HG02981 (cell line): ENCODE results near the gene KLHDC1.
"Not testable (repeated sequence)": the region's sequence is repeated elsewhere in the genome, so short reads cannot be mapped to it uniquely, and the experiment has no call there.

Source experiments
- ATAC-seq: cut with Tn5 transposase; IDR thresholded peaks from one replicate; pipeline ENCODE4 v1.9.1; 2021; ENCODE audit warnings: mild to moderate bottlenecking, moderate library complexity; ENCODE audit not compliant: unreplicated experiment

KLHDC1 gene

DNA sequence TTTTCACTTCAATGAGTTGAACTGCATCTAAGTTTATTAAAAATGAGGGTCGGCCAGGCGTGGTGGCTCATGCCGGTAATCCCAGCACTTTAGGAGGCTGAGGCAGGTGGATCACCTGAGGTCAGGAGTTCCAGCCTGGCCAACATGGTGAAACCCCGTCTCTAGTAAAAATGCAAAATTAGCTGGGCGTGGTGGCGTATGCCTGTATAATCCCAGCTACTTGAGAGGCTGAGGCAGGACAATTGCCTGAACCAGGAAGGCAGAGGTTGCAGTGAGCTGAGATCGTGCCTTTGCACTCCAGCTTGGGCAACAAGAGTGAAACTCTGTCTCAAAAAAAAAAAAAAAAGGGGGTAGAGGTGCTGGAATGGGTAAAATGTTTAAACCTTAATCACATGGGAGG lies 88.1 kb downstream of the KLHDC1 start:
- not testable (repeated sequence) for ATAC-seq

DNA sequence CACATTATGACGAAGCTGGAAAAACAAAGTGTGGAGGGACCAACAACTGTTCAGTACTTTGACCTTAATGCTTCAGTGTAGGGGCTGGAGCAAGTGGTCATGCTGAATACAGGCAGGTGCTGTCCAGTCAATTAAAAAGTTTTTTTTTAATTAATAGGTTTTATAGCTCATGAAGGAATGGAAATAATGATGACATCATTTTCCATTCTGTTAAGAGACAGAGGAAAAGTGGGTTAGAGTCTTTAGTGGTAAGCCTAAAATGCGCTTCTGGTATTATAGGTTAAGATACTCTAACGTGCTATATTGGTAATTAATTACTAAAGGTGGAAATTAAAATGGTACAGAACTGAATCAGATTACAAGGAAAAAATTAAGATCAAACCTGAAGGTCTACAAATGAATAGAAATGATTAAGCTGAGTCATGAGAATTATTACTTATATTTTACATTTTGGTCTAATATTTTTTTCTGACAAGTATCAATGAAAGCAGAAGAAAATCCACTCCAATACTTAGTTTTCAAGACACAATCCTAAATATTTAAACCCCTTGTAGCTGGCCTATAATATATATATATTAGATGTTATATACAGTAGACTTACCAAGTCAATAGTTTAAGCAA lies 90.6 kb downstream of the KLHDC1 start:
- no peak for ATAC-seq

DNA sequence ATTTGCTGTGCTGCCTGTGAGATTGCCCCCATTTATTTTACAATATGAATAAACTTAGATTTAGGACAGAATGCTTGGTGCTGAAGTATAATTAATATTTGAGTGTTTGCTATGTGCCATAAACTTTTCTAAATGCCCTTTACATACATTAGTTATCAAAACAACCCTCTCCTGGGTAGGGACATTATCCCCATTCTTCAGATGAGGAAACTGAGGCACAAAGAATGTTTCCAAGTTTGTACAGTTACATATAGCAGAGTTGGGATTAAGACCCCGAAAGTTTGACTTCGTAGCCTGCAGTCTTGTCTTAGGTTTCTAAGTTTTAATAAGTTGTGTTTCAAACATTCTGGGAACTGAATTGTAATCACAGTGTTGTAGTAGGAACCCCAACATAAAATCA lies 93.4 kb downstream of the KLHDC1 start:
- ATAC-seq, result no peak

DNA sequence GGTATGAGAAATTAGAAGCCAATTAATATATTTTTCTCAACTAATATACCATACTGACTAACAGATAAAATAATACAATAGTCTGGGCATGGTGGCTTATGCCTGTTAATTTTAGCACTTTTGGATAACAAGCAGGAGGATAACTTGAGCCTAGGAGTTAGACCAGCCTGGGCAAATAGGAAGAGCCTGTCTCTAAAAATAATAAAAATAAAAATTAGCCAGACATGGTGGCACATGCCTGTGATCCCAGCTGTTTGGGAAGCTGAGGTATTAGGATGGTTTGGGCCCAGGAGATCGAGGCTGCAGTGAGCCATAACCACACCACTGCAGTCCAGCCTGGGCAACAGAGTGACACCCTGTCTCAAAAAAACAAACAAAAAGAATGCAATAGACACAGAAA lies 99.7 kb downstream of the KLHDC1 start:
- no peak for ATAC-seq

DNA sequence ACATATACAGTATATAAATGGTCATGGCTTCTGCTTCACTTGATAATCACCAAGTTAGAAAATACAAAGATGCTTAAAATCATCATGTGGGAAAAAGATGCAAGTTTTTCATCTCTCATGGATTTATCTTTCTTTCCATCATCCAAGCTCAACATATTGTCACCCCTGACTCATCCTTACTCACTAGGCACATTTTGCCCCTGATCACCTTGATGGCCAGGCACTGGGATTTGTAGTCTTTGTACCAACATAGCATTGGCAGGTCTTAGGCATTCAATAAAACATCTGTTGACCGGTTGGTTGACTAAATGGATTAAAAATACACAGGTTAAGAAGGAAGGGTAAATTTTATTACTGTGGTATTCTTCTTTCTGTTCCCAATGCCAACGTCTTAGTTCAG lies 103.1 kb downstream of the KLHDC1 start:
- ATAC-seq, result no peak
